Neuronal stem cell (in vitro differentiated cells): ENCODE data around the gene EFR3B. TPM values are rescaled to one million over a fixed set of nuclear protein-coding genes. Genes with fewer than 3 reads are reported as not detected.

Experiments
- DNase-seq: peaks from one replicate; pipeline ENCODE4 v3.0.0-alpha.2; 2013; ENCODE audit warnings: low spot score
- H2AFZ ChIP-seq: one replicate; pipeline ENCODE4 v1.6.1; 2013; ENCODE audit warnings: mild to moderate bottlenecking, low read length, inconsistent platforms
- H2AK5ac ChIP-seq: 2 replicates; pipeline ENCODE4 v1.6.1; 2013; ENCODE audit warnings: low read depth, mild to moderate bottlenecking, inconsistent platforms, low read length, moderate library complexity, mixed read lengths
- H2BK120ac ChIP-seq: 2 replicates; pipeline ENCODE4 v1.6.1; 2013; ENCODE audit warnings: low read depth, mild to moderate bottlenecking, inconsistent platforms, low read length, moderate library complexity, mixed read lengths
- H2BK12ac ChIP-seq: one replicate; pipeline ENCODE4 v1.6.1; 2013; ENCODE audit warnings: low read length, inconsistent platforms
- H2BK15ac ChIP-seq: 2 replicates; pipeline ENCODE4 v1.6.1; 2013; ENCODE audit warnings: mild to moderate bottlenecking, low read length, inconsistent platforms, mixed read lengths
- H2BK5ac ChIP-seq: one replicate; pipeline ENCODE4 v1.6.1; 2013; ENCODE audit warnings: inconsistent platforms, mild to moderate bottlenecking, low read length, moderate library complexity
- H3K14ac ChIP-seq: one replicate; pipeline ENCODE4 v1.6.1; 2013; ENCODE audit warnings: low read length, inconsistent platforms
- H3K18ac ChIP-seq: 2 replicates; pipeline ENCODE4 v1.6.1; 2013; ENCODE audit warnings: low read length, inconsistent platforms
- H3K23ac ChIP-seq: 2 replicates; pipeline ENCODE4 v1.6.1; 2013; ENCODE audit warnings: low read depth, mild to moderate bottlenecking, mixed read lengths, low read length, inconsistent platforms; ENCODE audit not compliant: poor library complexity
- H3K27ac ChIP-seq: replicated peaks from 3 replicates; pipeline ENCODE4 v1.5.1; 2013; ENCODE audit warnings: low read length, inconsistent platforms
- H3K27me3 ChIP-seq, 3 experiments: 2 replicates each; pipeline ENCODE4 v1.6.1; 2013; ENCODE audit warnings: low read length in 3 of 3, mild to moderate bottlenecking in 2 of 3, inconsistent platforms in 1 of 3, low read depth in 1 of 3, mixed read lengths in 1 of 3, moderate library complexity in 1 of 3; ENCODE audit not compliant: control insufficient read depth in 3 of 3, insufficient read depth in 3 of 3
- H3K36me3 ChIP-seq, 2 donors: replicated peaks in 1 of 2; 2 replicates each; pipeline ENCODE4 v1.6.1; 2013; ENCODE audit warnings: low read length in 2 of 2; ENCODE audit not compliant: control insufficient read depth in 2 of 2, insufficient read depth in 2 of 2
- H3K4ac ChIP-seq: 2 replicates; pipeline ENCODE4 v1.6.1; 2013; ENCODE audit warnings: inconsistent platforms, mild to moderate bottlenecking, low read length, moderate library complexity
- H3K4me1 ChIP-seq, 2 donors: 1 replicate in 1 of 2; 2 replicates in 1 of 2; pipeline ENCODE4 v1.6.1; 2013; ENCODE audit warnings: low read length in 2 of 2, low read depth in 1 of 2; ENCODE audit not compliant: control insufficient read depth in 2 of 2, insufficient read depth in 1 of 2
- H3K4me2 ChIP-seq: one replicate; pipeline ENCODE4 v1.6.1; 2013; ENCODE audit warnings: mild to moderate bottlenecking, low read length, inconsistent platforms; ENCODE audit not compliant: insufficient read depth, poor library complexity, severe bottlenecking
- H3K4me3 ChIP-seq, 2 donors: 2 replicates each; pipeline ENCODE4 v1.5.1; 2013; ENCODE audit warnings: low read length in 2 of 2, mild to moderate bottlenecking in 2 of 2, inconsistent platforms in 1 of 2, moderate library complexity in 1 of 2
- H3K79me1 ChIP-seq: one replicate; pipeline ENCODE4 v1.6.1; 2013; ENCODE audit warnings: low read depth, mild to moderate bottlenecking, inconsistent platforms, low read length, moderate library complexity
- H3K9ac ChIP-seq: one replicate; pipeline ENCODE4 v1.6.1; 2013; ENCODE audit warnings: mild to moderate bottlenecking, low read depth, low read length, inconsistent platforms; ENCODE audit not compliant: poor library complexity
- H3K9me3 ChIP-seq, 2 donors: replicated peaks in 1 of 2; 2 replicates each; pipeline versions ENCODE3 to v1.6.1; 2013; ENCODE audit warnings: low read length in 2 of 2, mild to moderate bottlenecking in 2 of 2, inconsistent platforms in 1 of 2, low read depth in 1 of 2, mixed read lengths in 1 of 2, moderate library complexity in 1 of 2; ENCODE audit not compliant: control insufficient read depth in 2 of 2, insufficient read depth in 1 of 2
- H4K8ac ChIP-seq: one replicate; pipeline ENCODE4 v1.6.1; 2013; ENCODE audit warnings: low read depth, mild to moderate bottlenecking, inconsistent platforms, low read length, moderate library complexity
- H4K91ac ChIP-seq: one replicate; pipeline ENCODE4 v1.6.1; 2013; ENCODE audit warnings: low read length, low read depth, mild to moderate bottlenecking, inconsistent platforms; ENCODE audit not compliant: poor library complexity
- WGBS, 2 donors: extraction: QIAGEN DNeasy Blood & Tissue Kit; methylation state at CpG; one replicate each; pipeline ENCODE4 v1.1.7; 2013; ENCODE audit warnings: missing lambda C conversion rate in 2 of 2, mixed read lengths in 1 of 2; ENCODE audit not compliant: insufficient read length in 2 of 2, insufficient replicate concordance in 1 of 2; ENCODE audit errors: extremely low coverage in 2 of 2; 5-methylcytosine and 5-hydroxymethylcytosine counted together
- polyA plus RNA-seq, 2 experiments: library from polyadenylated mRNA; stranded (reverse); fragments of 200-250 nt; gene quantifications; one replicate each; pipeline ENCODE4 v1.2.3, GENCODE V29; 2013

EFR3B gene, protein sequence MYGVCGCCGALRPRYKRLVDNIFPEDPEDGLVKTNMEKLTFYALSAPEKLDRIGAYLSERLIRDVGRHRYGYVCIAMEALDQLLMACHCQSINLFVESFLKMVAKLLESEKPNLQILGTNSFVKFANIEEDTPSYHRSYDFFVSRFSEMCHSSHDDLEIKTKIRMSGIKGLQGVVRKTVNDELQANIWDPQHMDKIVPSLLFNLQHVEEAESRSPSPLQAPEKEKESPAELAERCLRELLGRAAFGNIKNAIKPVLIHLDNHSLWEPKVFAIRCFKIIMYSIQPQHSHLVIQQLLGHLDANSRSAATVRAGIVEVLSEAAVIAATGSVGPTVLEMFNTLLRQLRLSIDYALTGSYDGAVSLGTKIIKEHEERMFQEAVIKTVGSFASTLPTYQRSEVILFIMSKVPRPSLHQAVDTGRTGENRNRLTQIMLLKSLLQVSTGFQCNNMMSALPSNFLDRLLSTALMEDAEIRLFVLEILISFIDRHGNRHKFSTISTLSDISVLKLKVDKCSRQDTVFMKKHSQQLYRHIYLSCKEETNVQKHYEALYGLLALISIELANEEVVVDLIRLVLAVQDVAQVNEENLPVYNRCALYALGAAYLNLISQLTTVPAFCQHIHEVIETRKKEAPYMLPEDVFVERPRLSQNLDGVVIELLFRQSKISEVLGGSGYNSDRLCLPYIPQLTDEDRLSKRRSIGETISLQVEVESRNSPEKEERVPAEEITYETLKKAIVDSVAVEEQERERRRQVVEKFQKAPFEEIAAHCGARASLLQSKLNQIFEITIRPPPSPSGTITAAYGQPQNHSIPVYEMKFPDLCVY
- polyA plus RNA-seq (2013, experiment 1 of 2) = 17.1 TPM
- 17.6 TPM for polyA plus RNA-seq (2013, experiment 2 of 2)

DNA sequence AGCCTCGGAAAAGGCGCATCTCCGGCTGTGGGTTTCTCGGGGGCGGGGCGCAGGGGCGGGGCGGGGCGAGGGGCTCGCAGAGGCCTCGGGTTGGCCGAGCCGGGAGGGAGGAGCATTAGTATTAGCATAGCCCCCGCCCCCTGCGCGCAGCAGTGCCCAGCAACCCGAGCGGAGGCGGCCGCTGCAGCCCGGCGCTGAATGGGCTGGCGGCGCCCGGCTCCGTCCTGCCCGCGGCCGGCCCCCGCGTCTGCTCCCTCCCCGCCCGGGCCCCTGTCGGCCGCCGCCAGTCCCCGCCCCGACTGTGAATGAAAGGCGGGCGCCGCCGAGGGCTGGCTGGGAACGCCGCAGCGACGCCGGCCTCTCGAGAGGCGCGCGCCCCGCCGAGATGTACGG is at the start of gene EFR3B:
Gene EFR3B (plus strand): TSS at position 149 of the 393 bp plus-strand sequence. CDS start 237 bp downstream, at position 386.
- Histone ChIP-seq H2BK15ac (peak within 1 kb of the TSS; percentile 75), H3K27me3 (peaks cover 0 to 33% (median 2%) of the 10 kb centered on the region in 3 experiments), H2BK5ac (peak within 1 kb of the TSS; percentile 94), H3K9me3 (no peaks in the 10 kb centered on the region), H3K4me2 (peak within 1 kb of the TSS; percentile 100), H3K14ac (peak within 1 kb of the TSS; percentile 72), H4K8ac (no peak within 1 kb of the TSS), H4K91ac (no peak within 1 kb of the TSS), H3K4me3 (peak within 1 kb of the TSS; percentile 61 to 87), H2BK120ac (no peak within 1 kb of the TSS), H3K27ac (peak within 1 kb of the TSS; percentile 89), H3K9ac (peak within 1 kb of the TSS; percentile 97), H3K36me3 (peaks cover 2 to 8% of the 10 kb centered on the region in 2 donors), H3K23ac (peak within 1 kb of the TSS; percentile 38), H3K18ac (peak within 1 kb of the TSS; percentile 89), H2AK5ac (peak within 1 kb of the TSS; percentile 70), H2AFZ (peak within 1 kb of the TSS; percentile 99), H3K4ac (no peak within 1 kb of the TSS), H2BK12ac (no peak within 1 kb of the TSS), H3K4me1 (peaks cover 8 to 17% of the 10 kb centered on the region in 2 donors), H3K79me1 (peaks cover 8% of the 10 kb centered on the region)
- peak; percentile 93 for DNase-seq
- WGBS, 2 donors = no CpG with 5 or more reads among the region's 54 CpGs

DNA sequence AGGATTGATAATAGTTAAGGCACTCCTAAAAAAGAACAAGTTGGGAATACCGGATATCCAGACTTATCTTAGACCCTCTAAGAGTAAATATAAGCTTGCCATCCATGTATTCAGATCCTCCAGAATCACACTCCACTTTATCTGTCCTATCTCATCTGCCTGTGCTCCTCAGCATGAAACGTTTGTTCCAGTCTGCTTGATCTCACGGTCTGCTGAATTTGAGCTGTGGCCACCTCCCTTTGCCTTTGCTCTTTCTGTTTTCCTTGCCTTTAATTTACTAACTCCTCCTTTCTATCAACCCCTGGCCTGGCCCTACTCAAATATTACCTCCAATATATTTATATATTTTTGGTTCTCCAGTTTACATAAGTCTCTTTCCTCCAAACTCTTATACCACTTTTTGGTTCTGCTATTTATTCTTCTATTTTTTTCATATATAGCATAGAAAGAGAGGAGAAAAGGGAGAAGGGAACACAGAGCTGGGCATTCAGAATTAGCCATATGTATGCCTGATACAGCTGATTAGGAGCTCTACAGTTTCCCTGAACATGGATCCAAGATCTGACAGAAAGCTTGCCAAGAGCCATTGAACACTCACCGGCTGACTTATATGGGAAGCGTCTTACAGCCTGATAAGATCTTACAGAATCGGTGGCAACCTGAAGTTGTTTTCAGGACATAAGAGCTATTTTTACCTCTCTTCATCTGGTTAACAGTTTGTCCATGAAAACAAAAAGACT is 48.3 kb upstream of the EFR3B start:
- no peak overlapping the region for H2BK15ac ChIP-seq
- no peak overlapping the region for H2BK120ac ChIP-seq
- no peak overlapping the region for H2AK5ac ChIP-seq
- no peaks in the 10 kb centered on the region for H3K79me1 ChIP-seq
- WGBS, 2 donors = no CpG with 5 or more reads among the region's 6 CpGs
- peaks cover 0 to 2% of the 10 kb centered on the region in 2 donors for H3K4me1 ChIP-seq
- H3K27me3 ChIP-seq = no peaks in the 10 kb centered on the region
- no peak overlapping the region for H4K8ac ChIP-seq
- H3K4me2 ChIP-seq = no peak overlapping the region
- no peak overlapping the region for H2AFZ ChIP-seq
- H3K23ac ChIP-seq = no peak overlapping the region
- no peak overlapping the region for H3K9ac ChIP-seq
- H3K36me3 ChIP-seq = no peaks in the 10 kb centered on the region
- H3K4ac ChIP-seq = no peak overlapping the region
- peaks cover 0 to 3% of the 10 kb centered on the region in 2 donors for H3K9me3 ChIP-seq
- no peak overlapping the region for H2BK5ac ChIP-seq
- no peak overlapping the region for H4K91ac ChIP-seq
- no peak overlapping the region for H2BK12ac ChIP-seq
- no peak for DNase-seq
- H3K4me3 ChIP-seq = no peak overlapping the region
- H3K27ac ChIP-seq = no peak overlapping the region
- H3K14ac ChIP-seq = no peak overlapping the region
- no peak overlapping the region for H3K18ac ChIP-seq

DNA sequence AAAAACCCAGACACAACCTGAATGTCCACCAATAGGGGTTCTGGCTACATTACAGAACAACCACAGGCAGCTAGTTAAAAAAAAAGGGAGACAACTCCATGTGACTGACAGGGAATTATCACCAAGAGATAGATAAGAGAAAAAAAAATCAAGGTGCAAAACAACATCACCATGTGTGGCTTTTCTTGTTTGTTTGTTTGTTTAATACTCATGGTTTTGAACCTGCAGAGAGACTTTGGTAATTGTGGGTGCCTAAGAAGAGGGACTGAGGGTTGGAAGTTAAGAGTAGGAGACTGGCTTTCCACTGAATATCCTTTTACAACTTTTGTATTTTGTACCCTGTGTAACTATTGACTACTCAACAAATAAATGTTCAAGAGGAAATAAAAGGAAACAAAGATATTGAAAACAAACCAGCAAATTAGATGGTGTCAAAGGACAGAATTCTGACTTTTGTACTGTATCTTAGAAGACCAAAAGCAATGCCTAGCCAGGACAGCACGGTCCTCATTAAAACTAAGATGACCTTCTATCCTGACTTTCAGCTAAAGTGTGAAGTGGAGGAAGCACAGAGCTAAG is 47.6 kb upstream of the EFR3B start:
- Histone ChIP-seq H3K23ac (no peak overlapping the region), H2AFZ (no peak overlapping the region), H3K36me3 (no peaks in the 10 kb centered on the region), H3K27me3 (no peaks in the 10 kb centered on the region), H2BK15ac (no peak overlapping the region), H2AK5ac (no peak overlapping the region), H3K4me1 (peaks cover 0 to 2% of the 10 kb centered on the region in 2 donors), H3K27ac (no peak overlapping the region), H3K4me3 (no peak overlapping the region), H3K4me2 (no peak overlapping the region), H2BK120ac (no peak overlapping the region), H3K18ac (no peak overlapping the region), H3K79me1 (no peaks in the 10 kb centered on the region), H4K91ac (no peak overlapping the region), H2BK12ac (no peak overlapping the region), H3K4ac (no peak overlapping the region), H2BK5ac (no peak overlapping the region), H3K9me3 (peaks cover 0 to 3% of the 10 kb centered on the region in 2 donors), H4K8ac (no peak overlapping the region), H3K9ac (no peak overlapping the region), H3K14ac (no peak overlapping the region)
- WGBS, 2 donors = no CpG with 5 or more reads among the region's 1 CpG
- DNase-seq = no peak
